ENCODE results near the gene WDR64.
"Not testable (repeated sequence)": the region's sequence is repeated elsewhere in the genome, so short reads cannot be mapped to it uniquely, and the experiment has no call there.

Gene WDR64

GRCh38 chr1:241706257-241706656, 54.2 kb downstream of the WDR64 start:
- DNase-seq: no peak

- no peak for DNase-seq
These were observed 54.9 kb downstream of the WDR64 start for GRCh38 chr1:241706967-241707366.

GRCh38 chr1:241707442-241707841, 55.4 kb downstream of the WDR64 start:
- no peak for DNase-seq

- no peak for DNase-seq
These were observed 59.2 kb downstream of the WDR64 start for GRCh38 chr1:241711326-241711725.

- no peak for DNase-seq
These were observed 61.2 kb downstream of the WDR64 start for GRCh38 chr1:241713316-241713715.

GRCh38 chr1:241714321-241715218, 62.5 kb downstream of the WDR64 start:
- DNase-seq: peak; percentile 51

- DNase-seq: no peak
These were observed 63.4 kb downstream of the WDR64 start for GRCh38 chr1:241715435-241715834.

- no peak for DNase-seq
These were observed 63.9 kb downstream of the WDR64 start for GRCh38 chr1:241715956-241716355.

- DNase-seq: no peak
These were observed 65.0 kb downstream of the WDR64 start for GRCh38 chr1:241716915-241717656.

- peak; percentile 28 for DNase-seq
These were observed 65.9 kb downstream of the WDR64 start for GRCh38 chr1:241717975-241718374.

- no peak for DNase-seq
These were observed 68.9 kb downstream of the WDR64 start for GRCh38 chr1:241721011-241721410.

- no peak for DNase-seq
These were observed 70.9 kb downstream of the WDR64 start for GRCh38 chr1:241722947-241723346.

- no peak for DNase-seq
These were observed 72.8 kb downstream of the WDR64 start for GRCh38 chr1:241724741-241725356.

- DNase-seq: no peak
These were observed 78.0 kb downstream of the WDR64 start for GRCh38 chr1:241730031-241730430.

- no peak for DNase-seq
These were observed 81.8 kb downstream of the WDR64 start for GRCh38 chr1:241733899-241734298.

- no peak for DNase-seq
These were observed 82.5 kb downstream of the WDR64 start for GRCh38 chr1:241734533-241734932.

- not testable (repeated sequence) for DNase-seq
These were observed 83.4 kb downstream of the WDR64 start for GRCh38 chr1:241735493-241735926.

- DNase-seq: no peak
These were observed 84.3 kb downstream of the WDR64 start for GRCh38 chr1:241736387-241736786.

GRCh38 chr1:241738284-241739078, 86.4 kb downstream of the WDR64 start:
- no peak for DNase-seq

- DNase-seq: no peak
These were observed 90.0 kb downstream of the WDR64 start for GRCh38 chr1:241742084-241742483.

- no peak for DNase-seq
These were observed 92.5 kb downstream of the WDR64 start for GRCh38 chr1:241744591-241744990.

- no peak for DNase-seq
These were observed 95.9 kb downstream of the WDR64 start for GRCh38 chr1:241747992-241748391.
